GM19455 (cell line): Measurements from ENCODE around the gene PI4K2A.

Experiments used
- ATAC-seq: cut with Tn5 transposase; IDR thresholded peaks from one replicate; pipeline ENCODE4 v1.9.1; 2021; ENCODE audit not compliant: unreplicated experiment

The PI4K2A gene

GRCh38 chr10:97703398-97704067, 63.1 kb downstream of the PI4K2A start:
- ATAC-seq: no peak

DNA sequence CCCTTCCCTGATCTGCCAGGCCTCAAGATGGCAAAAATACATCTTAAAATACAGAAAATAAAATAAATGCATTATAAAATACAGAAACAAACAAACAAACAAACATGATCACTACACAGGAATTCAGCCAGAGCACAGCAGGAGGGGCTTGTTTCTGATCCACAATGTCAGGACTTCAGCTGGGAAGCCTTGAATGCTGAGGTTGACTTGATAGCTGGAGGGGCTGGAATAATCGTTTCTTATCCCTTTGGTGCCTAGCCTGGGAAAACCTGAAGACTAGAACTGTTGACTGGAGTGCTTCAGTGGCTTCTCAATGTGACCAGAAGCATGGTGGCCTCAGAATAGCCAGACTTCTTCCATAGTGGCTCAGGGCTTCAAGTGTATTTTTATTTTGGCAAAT, 63.9 kb downstream of the PI4K2A start:
- no peak for ATAC-seq

GRCh38 chr10:97705006-97705670, 64.7 kb downstream of the PI4K2A start:
- no peak for ATAC-seq

DNA sequence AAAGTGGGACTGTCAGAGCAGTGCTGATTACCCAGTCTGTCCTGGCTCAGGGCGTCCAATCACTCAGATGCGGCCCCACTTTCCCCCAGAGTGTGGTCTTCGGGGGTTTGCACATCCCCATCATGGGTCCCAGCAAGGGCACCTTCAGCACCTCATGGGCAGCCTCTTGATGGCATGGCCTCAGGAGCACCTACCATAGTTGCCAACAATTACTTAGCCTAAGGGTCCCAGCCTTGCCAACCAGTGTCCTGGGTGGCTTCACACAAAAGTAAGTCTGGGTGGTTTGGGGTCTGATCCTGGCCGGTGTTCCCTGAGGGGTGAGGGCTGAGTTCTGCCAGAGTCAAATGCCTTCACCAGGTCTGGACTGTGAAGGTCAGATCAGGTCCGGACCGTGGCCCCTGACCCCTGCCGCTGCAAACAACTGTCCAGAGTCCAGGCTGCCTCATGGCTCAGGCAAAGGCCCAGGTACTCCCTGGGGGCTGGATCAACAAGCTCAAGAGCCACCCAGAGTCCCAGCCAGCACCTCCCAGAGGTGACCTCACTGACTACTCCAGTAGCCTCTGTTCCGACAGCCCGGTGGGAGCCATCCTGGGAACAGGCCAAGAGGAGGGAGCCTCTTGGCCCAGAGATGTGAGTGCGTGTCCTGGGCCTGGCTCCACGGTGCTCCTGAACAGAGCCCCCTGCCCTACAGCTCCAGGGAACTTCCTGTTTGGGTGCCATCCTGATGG, 66.8 kb downstream of the PI4K2A start:
- no peak for ATAC-seq

DNA sequence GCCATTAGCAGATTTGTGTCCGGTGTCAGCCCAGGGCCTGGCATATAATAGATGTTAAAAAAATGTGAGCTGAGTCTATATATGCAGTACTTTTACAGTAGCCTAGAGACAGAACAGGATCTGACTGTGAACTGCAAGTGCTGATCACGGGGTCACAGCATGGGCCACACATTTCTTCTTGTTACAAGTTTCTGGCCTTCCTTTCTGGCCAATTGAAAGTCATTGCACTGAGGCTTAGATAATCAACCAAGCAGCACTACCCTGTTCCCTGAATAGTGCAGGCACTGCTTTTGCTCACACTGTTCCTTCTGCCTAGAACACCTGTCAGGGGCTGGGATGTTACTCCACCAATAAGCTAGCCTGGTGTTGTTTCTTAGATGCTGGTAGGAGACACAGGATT, 67.7 kb downstream of the PI4K2A start:
- no peak for ATAC-seq

DNA sequence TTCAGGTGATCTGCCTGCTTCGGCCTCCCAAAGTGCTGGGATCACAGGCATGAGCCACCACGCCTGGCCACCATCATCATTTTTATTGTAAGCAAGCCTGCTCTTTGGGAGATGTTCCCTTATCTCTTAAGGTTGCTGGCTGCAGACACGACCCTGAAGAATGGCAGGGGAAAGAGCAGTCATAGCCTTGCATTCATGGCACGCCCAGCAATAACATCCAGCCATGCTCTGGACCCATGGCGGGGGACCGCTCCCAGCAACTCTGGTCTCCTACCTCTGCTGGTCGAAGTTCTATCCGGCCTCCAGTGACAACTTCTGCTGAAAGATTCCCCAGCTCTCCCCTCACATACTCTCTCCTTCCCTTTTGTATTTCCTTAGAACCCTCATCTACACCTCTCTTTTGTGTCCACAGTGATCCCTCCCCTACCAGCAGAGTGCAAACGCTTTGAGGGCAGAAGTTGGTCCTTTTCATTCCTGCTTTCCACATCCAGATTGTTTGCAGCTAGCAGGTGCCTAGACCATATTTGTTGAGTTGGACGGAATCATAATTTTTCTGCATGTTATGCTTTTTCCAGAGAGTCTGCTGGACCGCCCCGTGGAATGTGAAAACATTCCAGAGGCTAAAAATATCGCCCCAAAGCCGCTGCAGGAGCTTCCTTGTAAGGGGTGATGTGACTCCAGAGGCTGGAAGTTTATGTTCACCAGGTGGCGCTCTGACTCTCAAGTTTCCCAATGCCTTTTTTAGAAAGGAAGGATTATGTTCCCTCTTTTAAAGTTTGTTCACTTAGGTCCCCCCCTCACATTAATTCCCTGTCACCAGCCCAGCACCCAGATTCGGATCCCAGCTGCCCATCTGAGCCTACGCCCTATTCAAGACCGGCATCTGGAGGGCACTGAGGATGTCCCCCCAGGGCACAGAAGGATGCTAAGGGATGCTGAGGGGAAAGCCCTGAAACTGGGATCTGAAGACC, 68.8 kb downstream of the PI4K2A start:
- ATAC-seq: no peak

DNA sequence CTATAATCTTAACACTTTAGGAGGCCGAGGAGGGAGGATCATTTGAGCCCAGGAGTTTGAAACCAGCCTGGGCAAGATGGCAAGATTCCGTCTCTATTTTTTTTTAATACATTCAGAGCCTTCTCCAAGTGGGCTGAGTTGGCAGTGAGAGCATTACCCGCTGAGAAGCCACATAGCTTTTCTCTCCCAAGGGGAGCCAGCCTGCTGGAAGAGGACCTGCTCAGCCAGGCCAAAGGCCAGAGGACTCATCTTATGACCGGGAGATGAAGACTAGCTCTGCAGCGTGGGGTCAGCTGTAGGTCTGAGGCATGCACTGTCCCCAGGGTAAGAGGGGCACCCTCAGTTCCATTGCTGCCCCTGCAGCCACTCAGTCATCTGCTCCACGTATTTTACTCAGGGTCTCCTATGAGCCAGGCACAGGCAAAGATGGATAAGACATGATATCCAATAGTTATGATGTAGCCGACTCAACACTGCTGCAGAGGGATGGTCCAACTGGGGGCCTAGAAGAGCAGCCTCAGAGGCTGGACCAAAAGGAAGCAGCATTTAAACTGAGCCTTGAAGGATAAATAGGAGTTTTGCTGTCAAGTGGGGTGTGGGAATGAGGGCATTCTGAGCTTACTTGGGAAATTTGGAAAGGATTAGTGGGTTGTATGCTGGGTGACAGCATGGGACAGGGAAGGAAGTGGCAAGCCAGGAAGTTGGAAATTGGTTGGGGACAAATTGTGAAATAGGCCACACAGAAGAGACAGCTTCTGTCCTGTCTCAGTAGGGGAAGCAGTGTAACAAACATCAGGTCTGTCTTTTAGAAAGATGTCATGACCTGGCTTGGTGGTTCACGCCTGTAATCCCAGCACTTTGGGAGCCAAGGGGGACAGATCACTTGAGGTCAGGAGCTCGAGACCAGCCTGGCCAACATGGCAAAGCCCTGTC, 71.4 kb downstream of the PI4K2A start:
- no peak for ATAC-seq

DNA sequence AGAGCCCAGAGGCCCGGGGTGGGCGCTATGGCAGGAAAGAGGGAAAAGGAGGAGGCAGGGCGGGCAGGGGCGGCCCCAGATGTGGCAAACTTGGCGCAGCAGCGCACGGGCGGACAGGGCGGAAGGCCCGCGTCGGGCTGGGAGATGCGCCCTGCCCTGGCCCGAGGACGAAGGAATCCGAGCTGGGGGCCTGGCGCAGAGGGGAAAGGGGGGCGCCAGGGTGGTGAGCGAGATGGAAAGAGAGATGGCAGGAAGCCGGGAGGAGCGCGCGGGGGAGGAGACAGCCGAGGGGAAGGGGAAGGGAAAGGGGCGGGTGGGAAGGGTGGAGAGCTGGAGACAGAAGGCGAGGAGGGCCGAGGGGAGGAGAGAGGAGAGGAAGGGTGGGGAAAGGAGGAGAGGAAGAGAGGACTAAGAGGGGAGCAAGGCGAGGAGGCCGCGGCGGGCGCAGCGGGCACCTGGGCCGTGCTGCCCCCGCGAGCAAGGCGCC, 72.9 kb downstream of the PI4K2A start, which contains the start of gene MARVELD1:
TSS of gene MARVELD1 (plus strand) at position 392 of the 487 bp plus-strand sequence. CDS start 147 bp downstream, outside the sequence.
- no peak for ATAC-seq

- ATAC-seq: peak; percentile 91
Observed at GRCh38 chr10:97713826-97714400, 73.4 kb downstream of the PI4K2A start.

DNA sequence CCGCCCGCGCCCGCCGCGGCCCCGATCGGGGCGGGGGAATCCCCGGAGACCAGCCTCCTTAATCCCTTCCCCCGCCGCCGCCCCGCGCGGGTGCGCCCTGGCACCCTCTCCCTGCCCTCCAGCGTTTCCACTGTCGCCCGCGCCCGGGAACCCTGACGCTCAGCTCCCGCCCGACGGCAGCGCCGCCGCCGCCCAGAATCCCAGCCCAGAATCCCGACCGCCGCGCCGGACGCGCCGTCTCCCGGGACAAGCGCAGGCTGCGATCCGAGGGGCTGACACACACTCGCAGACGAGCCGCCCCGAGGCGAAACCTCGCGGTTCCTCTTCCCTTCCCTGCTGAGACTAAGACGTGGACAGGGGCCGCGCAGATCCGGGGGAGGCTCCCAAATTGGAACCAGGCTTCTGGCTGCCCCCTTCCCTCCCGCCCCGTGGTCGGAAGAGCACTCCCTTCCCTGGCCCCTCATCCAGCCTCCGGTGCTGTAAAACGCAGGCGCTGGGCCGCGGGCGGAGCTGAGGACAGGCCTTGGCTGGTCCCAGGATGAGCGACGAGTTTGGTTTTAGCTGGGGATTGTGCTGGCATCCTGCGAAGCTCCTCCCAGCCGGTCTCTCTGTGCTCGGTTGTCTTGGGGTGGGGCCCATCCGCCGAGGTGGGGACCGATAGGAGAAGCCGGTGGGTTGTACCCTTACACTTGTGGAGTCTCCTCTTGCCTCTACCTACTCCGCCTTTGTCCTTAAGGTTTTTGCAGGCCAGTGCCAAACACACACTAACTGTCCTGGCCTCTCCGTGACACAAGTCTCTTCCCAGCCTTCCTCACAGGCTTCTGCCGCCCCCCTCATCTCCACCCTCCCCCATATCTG, 74.2 kb downstream of the PI4K2A start:
- no peak for ATAC-seq

- no peak for ATAC-seq
Observed at GRCh38 chr10:97715259-97715874, 74.9 kb downstream of the PI4K2A start.

GRCh38 chr10:97717627-97718026, 77.2 kb downstream of the PI4K2A start:
- ATAC-seq: no peak

DNA sequence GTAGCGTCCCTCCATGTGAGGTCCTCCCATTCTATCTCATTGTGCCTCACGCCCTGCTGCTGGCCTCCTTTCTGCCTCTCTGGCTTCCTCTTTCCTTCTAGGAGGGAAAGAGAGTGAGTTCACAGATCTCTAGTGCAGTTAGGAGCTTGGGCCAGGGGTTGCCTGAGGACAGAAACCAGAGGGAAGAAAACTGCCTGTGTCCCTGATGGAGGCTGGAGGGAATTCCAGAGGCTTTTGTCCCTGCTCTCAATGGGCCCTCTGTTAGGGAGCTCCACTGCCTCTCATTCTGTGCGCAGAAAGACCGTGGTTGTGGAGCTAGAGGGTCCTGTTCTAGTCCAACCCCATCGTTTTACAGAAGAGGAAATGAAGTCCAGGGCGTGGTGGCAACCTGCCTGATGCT, 77.7 kb downstream of the PI4K2A start:
- no peak for ATAC-seq

GRCh38 chr10:97718659-97719142, 78.2 kb downstream of the PI4K2A start:
- no peak for ATAC-seq

DNA sequence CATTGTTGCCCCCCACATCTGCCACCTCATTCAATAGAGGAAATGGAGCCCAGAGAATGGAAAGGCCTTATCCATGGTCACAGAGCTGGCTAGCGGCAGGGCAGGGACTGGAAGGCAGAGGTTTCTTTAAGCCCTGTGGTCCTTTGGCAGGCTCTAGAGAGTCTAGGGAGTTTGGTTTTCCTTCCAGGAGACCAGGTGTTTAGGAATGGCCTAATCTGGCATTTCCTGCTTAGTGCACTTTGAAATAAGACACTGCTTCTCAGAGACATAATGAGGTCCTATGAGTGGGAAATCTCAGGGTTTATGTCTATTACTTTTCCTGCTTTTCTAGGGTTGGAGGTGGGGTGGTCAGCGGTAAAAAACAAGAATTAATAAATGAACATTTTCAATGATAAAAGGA, 79.1 kb downstream of the PI4K2A start:
- ATAC-seq: no peak

DNA sequence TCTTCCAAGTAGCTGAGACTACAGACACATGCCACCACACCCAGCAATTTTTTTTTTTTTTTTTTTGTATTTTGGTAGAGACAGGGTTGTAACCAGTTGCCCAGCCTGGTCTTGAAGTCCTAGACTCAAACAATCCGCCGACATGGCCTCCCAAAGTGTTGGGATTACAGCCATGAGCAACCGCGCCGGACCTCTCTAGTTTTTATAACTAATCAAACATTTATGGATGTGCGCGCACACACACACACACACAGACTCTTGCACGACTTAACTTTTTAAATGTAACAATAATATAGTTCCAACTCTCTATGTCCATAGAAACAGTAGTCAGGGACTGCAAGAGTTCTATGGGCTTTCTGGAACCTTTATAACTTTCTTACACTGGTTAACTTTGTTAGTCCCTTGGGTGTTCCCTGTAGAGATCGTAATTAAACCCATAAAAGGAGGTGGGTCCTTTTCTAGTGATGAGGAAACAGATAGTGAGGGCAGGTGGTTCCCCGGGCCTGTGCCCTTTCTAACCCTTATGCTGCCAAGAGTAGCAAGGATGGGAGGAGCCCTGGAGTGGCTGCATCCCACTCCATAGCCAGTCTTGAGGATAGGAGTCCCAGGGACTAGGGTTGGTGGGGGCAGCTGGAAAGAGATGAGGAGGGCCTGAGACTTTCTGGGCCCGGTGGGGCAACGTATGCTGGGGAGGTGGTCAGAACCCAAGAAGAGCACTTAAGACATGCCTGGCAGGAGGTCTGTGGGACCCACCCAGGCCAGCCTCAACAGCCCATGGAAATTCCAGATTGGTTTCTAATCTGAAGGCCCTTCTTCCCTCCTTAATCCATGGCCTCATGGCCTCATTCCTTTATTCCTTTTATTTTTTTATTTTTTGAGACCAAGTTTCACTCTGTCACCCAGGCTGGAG, 81.7 kb downstream of the PI4K2A start:
- no peak for ATAC-seq

- no peak for ATAC-seq
Observed at GRCh38 chr10:97723001-97723400, 82.5 kb downstream of the PI4K2A start.
